Cardiac muscle cell (in vitro differentiated cells and primary cell): ENCODE data around the gene POLR2B. TPM values are rescaled to one million over a fixed set of nuclear protein-coding genes. Genes with fewer than 3 reads are reported as not detected.

Experiments
- DNase-seq, 2 donors: peaks; one replicate each; pipeline versions ENCODE4 v3.0.0 to v3.0.0-alpha.2; 2010 to 2017; ENCODE audit warnings: low read depth in 1 of 2, low spot score in 1 of 2
- H3K27ac ChIP-seq: fragments of 200-600 bp; sonication (generic); 2 replicates; pipeline ENCODE4 v1.5.1; 2016
- H3K27me3 ChIP-seq: fragments of 200-600 bp; sonication (generic); 2 replicates; pipeline ENCODE4 v1.6.0; 2016; ENCODE audit warnings: control low read depth
- H3K36me3 ChIP-seq: fragments of 200-600 bp; sonication (generic); 2 replicates; pipeline ENCODE4 v1.5.1; 2016; ENCODE audit warnings: control low read depth
- H3K4me1 ChIP-seq: fragments of 200-600 bp; sonication (generic); 2 replicates; pipeline ENCODE4 v1.8.1; 2017; ENCODE audit warnings: low read depth, mild to moderate bottlenecking, mixed run types
- H3K4me3 ChIP-seq: fragments of 200-600 bp; sonication (generic); 2 replicates; pipeline ENCODE4 v1.5.1; 2016; ENCODE audit warnings: mild to moderate bottlenecking
- H3K9me3 ChIP-seq: fragments of 200-600 bp; sonication (generic); 2 replicates; pipeline ENCODE4 v1.5.1; 2017; ENCODE audit warnings: low read depth, mild to moderate bottlenecking, control low read depth
- polyA plus RNA-seq: library from polyadenylated mRNA; unstranded; fragments of >200 nt; fragmentation: Nextera tagmentation; extraction: Ambion mirVana; gene quantifications from 2 replicates; pipeline ENCODE4 v1.2.1, GENCODE V29; 2016
- total RNA-seq: library from RNA; depleted of rRNA; stranded (reverse); fragments of >200 nt; gene quantifications from 2 replicates; pipeline ENCODE4 v1.2.3, GENCODE V29; 2016
- TF ChIP-seq, protein P1 (sequence below): IDR thresholded peaks from 2 replicates; pipeline ENCODE4 v1.5.1; 2012; ENCODE audit warnings: low read depth, mild to moderate bottlenecking, low read length

The POLR2B gene
- total and polyA plus RNA-seq, 2 experiments from 2014 or later, result 65.8 to 137 TPM

DNA sequence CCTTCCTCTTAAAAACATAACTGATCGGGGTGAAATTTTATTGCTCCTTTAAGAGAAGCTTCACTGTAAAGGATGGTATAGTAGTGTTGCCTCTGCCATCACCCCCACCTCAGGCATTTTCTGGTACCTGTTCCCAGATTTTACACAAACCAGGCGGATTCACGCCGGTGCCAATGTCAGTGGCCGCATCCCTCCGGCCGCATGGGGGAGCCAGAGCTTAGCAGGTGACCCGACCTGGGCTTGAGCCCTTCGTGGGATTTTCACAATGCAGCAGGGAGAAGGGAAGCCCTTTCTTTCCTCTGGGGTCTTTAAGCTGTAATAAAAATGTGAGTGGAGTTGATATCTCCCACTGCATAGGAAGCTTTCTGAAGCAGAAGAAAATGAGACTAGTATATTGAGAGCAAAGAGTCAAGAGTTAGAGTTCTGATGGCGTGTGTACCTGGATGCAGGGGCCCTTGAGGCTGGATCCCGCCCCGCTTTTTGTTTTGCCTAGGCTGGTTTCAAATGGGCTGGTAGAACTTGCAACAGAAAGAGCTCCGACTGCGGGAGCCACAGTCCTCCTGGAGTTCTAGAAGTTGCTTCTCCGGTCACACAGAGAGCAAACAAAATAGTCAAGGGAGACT lies 59.4 kb downstream of the POLR2B start:
- Histone ChIP-seq H3K27ac (no peak overlapping the region), H3K4me3 (no peak overlapping the region), H3K36me3 (no peaks in the 10 kb centered on the region), H3K9me3 (no peaks in the 10 kb centered on the region), H3K27me3 (no peaks in the 10 kb centered on the region), H3K4me1 (no peaks in the 10 kb centered on the region)
- TF ChIP-seq, protein P1, sequence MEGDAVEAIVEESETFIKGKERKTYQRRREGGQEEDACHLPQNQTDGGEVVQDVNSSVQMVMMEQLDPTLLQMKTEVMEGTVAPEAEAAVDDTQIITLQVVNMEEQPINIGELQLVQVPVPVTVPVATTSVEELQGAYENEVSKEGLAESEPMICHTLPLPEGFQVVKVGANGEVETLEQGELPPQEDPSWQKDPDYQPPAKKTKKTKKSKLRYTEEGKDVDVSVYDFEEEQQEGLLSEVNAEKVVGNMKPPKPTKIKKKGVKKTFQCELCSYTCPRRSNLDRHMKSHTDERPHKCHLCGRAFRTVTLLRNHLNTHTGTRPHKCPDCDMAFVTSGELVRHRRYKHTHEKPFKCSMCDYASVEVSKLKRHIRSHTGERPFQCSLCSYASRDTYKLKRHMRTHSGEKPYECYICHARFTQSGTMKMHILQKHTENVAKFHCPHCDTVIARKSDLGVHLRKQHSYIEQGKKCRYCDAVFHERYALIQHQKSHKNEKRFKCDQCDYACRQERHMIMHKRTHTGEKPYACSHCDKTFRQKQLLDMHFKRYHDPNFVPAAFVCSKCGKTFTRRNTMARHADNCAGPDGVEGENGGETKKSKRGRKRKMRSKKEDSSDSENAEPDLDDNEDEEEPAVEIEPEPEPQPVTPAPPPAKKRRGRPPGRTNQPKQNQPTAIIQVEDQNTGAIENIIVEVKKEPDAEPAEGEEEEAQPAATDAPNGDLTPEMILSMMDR, result peak; percentile 94
- DNase-seq, result peak; percentile 70 to 85

DNA sequence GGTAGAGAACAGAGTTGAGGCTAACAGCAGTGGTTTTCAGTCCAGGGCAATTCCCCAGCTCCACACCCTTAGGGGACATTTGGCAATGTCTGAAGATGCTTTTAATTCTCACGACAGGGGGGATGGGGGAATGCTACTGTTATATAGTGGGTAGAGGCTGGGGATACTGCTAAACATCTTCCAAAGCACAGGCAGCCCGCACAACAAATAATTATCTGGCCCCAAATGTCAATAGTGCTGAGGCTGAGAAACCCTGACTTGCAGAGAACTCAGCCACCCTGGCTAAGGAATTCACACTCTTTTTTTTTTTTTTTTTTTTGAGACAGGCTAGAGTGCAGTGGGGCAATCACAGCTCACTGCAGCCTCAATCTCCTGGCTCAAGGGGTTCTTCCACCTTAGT lies 60.6 kb downstream of the POLR2B start:
- Histone ChIP-seq H3K36me3 (no peaks in the 10 kb centered on the region), H3K27me3 (no peaks in the 10 kb centered on the region), H3K4me3 (no peak overlapping the region), H3K4me1 (no peaks in the 10 kb centered on the region), H3K9me3 (no peaks in the 10 kb centered on the region), H3K27ac (no peak overlapping the region)
- peak in 1 of 2 donors; percentile 29 for DNase-seq
- TF ChIP-seq, protein P1, result no peak

DNA sequence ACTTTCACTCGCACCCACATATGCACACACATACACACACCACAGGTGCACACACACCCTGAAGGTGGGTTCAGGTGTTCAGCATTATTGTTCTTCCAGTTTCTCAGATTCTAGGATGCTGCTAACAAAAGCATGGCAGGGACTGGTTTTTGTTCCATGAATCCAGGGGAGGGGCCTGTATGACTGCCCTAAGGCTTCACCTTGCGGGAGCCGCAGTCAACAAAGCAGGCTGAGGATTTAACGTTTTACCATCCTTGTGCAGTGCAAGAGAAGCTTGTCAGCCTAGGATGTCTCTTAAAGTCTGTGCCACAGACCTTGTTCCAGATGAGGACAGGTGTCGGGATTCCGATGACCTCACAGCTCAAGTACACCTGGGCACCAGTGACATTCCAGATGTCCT lies 61.8 kb downstream of the POLR2B start:
- no peaks in the 10 kb centered on the region for H3K27me3 ChIP-seq
- TF ChIP-seq, protein P1, result no peak

DNA sequence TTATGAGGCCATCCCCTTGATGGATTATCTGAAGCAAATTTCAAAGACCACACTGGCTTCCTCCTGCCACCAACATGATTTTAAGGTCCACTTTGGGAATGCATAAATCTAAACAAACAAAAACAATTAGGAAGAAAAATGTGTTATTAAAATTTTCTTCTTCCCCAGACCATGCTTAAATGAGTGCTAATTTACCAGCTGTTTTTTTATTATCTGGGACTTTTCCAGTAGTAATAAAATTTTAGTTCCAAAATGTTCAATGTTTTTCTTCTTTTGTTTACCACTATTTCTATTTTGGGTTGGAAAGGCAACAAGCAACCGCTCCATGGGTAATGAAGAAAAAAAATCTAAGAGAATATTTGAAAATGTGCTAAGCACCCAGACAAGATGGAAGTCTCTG lies 62.3 kb downstream of the POLR2B start:
- TF ChIP-seq, protein P1, result no peak
- Histone ChIP-seq H3K9me3 (no peaks in the 10 kb centered on the region), H3K27ac (no peak overlapping the region), H3K27me3 (no peaks in the 10 kb centered on the region), H3K4me3 (no peak overlapping the region), H3K36me3 (no peaks in the 10 kb centered on the region), H3K4me1 (no peaks in the 10 kb centered on the region)
- no peak for DNase-seq

More for the DNA sequence above, 61.8 kb downstream of the POLR2B start:
- no peaks in the 10 kb centered on the region for H3K9me3 ChIP-seq
- H3K4me3 ChIP-seq, result no peak overlapping the region
- no peaks in the 10 kb centered on the region for H3K4me1 ChIP-seq
- no peak overlapping the region for H3K27ac ChIP-seq
- H3K36me3 ChIP-seq, result no peaks in the 10 kb centered on the region
- no peak for DNase-seq

DNA sequence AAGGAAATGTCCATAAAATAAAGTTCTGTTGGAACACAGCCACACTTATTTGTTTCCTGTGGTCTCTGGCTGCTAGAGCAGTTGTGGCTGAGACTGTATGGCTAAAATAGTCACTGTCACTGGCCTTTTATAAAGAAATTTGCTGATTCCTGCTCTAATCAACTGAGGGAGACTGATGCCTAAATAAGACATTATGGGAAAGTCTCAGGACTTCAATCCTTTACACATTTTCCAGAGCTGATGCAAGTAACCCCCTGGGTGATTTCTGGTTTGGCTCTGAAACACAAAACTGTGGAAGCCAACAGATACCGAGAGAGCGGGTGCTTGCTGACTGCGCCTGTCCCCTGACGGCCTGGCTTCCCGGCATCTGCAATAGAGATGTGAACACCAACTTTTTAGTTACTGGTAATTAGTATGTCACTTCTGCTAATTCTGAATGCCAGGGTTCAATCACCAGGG lies 64.0 kb downstream of the POLR2B start:
- Histone ChIP-seq H3K4me1 (no peaks in the 10 kb centered on the region), H3K9me3 (no peaks in the 10 kb centered on the region), H3K4me3 (no peak overlapping the region), H3K27ac (no peak overlapping the region), H3K36me3 (no peaks in the 10 kb centered on the region), H3K27me3 (no peaks in the 10 kb centered on the region)
- peak in 1 of 2 donors; percentile 87 for DNase-seq
- TF ChIP-seq, protein P1, result no peak
